AG10803 (cell line): Measurements from ENCODE around the gene MGST2.

Source experiments
- DNase-seq: peaks from one replicate; pipeline ENCODE4 v3.0.0; 2010; ENCODE audit warnings: low read depth
- H3K4me3 ChIP-seq: 2 replicates; pipeline ENCODE4 v1.5.1; 2011; ENCODE audit warnings: mild to moderate bottlenecking, low read length, control low read depth
- CTCF ChIP-seq: conservative IDR thresholded peaks from 2 replicates; pipeline ENCODE4 v1.5.1; 2011; ENCODE audit warnings: mild to moderate bottlenecking, low read length, control low read depth, inconsistent platforms

Gene MGST2

GRCh38 chr4:139664442-139664841 lies 1.2 kb upstream of the MGST2 start:
- no peak overlapping the region for H3K4me3 ChIP-seq
- no peak for TF ChIP-seq CTCF
- no peak for DNase-seq

GRCh38 chr4:139665079-139665689 lies 435 bp upstream of the MGST2 start:
- no peak for TF ChIP-seq CTCF
- peak overlapping the region; percentile 71 for H3K4me3 ChIP-seq
- DNase-seq, result no peak

- no peak for TF ChIP-seq CTCF
- peak overlapping the region; percentile 71 for H3K4me3 ChIP-seq
- peak; percentile 40 for DNase-seq
Observed at GRCh38 chr4:139666735-139667281, 1.2 kb downstream of the MGST2 start.

- TF ChIP-seq CTCF, result no peak
- no peak for DNase-seq
Observed at GRCh38 chr4:139668036-139668435, 2.4 kb downstream of the MGST2 start.

GRCh38 chr4:139668658-139669201 lies 3.1 kb downstream of the MGST2 start:
- no peak overlapping the region for H3K4me3 ChIP-seq
- DNase-seq, result no peak
- TF ChIP-seq CTCF, result no peak

More at GRCh38 chr4:139668036-139668435, 2.4 kb downstream of the MGST2 start:
- H3K4me3 ChIP-seq, result no peak overlapping the region

GRCh38 chr4:139669335-139669734 lies 3.7 kb downstream of the MGST2 start:
- no peak for TF ChIP-seq CTCF
- DNase-seq, result no peak
- no peak overlapping the region for H3K4me3 ChIP-seq

GRCh38 chr4:139669890-139670289 lies 4.3 kb downstream of the MGST2 start:
- DNase-seq, result no peak
- H3K4me3 ChIP-seq, result no peak overlapping the region
- TF ChIP-seq CTCF, result no peak
